GM10847 (cell line): ENCODE data around the gene CBX2.

Experiments used
- POLR2A ChIP-seq: IDR thresholded peaks from 2 replicates; pipeline ENCODE4 v1.6.1; 2011; ENCODE audit not compliant: insufficient read length; ENCODE audit errors: extremely low read depth

Gene CBX2

DNA sequence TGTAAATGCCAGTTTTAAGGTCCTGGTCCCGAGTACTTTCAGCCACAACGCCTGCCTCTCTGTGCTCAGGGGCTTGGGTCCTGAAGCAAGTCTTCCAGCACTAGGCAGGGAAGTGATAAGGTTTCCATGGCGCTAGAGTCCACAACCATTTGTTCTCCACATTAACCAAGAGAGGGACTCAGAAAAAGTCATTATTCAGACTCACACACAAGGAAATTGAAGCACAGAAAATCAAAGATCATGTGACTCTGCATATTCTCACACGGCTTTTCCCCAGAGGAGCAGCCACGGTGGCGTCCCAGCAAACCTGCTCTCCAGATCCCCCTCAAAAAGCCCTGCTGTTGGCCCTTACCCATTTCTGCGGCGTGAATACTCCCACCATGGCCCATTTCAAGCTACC lies 37.5 kb upstream of the CBX2 start:
- TF ChIP-seq POLR2A: no peak

DNA sequence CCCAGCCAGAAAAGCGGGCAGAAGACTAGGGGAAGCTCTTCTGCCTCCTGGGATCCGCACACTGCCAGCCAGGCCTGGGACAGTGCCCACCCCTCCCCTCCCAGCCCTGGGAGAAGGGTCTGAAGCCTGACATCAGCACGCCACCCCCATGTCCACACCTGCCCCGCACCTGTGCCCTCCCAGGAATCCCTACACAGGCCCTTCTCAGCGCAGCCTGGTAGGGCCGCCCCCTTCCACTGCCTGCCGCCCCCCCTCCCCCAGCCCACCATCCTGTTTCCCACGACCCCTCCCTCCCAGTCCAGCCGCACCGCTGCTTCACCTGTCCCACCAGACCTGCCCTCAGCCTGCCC lies 36.6 kb upstream of the CBX2 start:
- no peak for TF ChIP-seq POLR2A

DNA sequence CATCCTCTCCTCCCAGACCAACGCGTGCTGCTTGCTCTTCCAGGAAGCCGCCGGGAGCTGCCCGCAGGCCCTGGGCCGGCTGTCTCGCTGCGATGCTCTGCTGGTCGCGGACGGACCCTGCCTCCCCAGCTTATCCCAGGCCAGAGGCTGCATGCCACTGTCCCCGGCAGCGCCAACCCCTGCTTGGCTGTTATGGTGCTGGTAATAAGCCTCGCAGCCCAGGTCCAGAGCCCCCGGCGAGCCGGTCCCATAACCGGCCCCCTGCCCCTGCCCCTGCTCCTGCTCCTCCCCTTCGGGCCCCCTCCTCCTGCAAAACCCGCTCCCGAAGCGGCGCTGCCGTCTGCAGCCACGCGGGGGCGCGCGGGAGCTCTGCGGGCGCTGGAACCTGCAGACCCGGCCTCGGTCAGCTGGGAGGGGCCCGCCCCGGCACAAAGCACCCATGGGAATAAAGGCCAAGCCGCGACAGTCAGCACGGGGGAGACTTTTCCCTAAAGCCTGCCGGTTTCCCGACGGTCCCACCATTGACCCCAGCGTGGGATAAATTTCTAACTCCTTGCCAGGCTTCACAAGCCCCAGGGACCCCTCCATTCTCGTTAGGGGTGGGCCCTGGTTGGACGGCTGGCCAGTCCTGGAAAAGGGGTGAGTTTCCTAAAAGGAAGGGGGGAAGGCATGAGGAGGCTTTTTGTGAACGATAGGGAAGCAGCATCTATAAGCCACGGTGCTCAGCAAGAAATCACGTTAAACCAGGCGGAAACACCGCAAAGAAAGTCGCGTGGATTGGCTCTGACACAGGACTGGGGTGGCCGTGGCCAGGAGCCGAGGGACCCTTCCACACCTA lies 36.0 kb upstream of the CBX2 start:
- no peak for TF ChIP-seq POLR2A

DNA sequence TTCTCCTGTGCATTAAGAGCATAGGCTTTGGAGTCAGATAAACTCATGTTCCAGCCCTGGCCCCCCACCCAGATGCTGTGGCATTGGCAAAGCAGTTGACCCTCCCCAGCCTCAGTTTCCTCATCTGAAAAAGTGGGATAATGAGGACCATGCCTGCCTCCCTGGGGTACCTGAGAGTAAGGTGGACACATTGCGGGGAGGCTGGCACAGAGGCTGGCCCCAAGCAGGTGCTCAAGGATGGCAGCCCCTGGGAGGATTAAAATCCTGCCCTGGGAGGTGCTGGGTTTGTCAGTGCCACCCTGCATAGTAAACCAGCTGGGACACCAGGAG lies 35.4 kb upstream of the CBX2 start:
- no peak for TF ChIP-seq POLR2A

DNA sequence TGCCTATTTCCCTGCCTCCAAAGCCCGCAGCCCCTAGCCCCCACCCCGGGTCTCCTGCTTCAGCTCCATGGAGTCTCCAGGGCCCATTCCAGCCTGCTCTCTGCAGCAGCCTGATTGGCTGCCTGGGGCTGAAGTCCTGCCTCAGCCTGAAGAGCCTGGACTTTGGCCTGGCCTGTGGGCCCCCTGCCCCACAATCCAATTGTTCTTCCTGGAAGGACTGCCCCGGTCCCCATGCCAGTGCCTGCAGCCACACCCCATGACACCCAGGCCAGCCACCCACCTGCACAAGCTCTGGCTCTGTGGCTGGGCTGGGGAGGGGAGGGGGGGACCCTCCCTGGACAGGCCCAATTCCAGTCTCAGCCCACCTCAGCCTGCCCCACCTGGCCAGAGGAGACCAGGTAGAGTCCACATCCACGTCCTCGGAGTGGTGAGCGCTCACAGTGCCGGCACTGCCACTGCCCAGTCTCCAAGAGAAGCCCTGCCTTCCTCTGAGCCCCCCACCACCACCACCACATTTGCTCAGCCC lies 34.9 kb upstream of the CBX2 start:
- no peak for TF ChIP-seq POLR2A

DNA sequence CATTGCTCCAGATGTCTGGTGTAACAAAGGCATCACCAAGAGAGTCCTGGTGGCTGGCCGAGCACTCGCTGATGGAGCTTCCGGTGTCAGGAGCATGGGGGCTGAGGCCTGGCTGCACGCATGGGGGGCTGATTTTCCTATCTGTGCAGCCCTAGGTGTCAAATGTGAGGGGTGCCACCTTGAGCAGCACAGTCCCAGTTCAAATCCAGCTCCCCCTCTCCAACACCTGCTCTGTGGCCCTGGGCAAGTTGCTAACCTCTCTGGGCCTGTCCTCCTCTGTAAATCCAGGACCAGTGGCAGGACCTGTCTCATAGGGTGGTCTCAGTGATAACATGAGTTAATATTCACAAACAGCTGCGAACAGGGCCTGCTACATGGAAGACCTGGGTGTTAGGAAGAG lies 34.3 kb upstream of the CBX2 start:
- no peak for TF ChIP-seq POLR2A

DNA sequence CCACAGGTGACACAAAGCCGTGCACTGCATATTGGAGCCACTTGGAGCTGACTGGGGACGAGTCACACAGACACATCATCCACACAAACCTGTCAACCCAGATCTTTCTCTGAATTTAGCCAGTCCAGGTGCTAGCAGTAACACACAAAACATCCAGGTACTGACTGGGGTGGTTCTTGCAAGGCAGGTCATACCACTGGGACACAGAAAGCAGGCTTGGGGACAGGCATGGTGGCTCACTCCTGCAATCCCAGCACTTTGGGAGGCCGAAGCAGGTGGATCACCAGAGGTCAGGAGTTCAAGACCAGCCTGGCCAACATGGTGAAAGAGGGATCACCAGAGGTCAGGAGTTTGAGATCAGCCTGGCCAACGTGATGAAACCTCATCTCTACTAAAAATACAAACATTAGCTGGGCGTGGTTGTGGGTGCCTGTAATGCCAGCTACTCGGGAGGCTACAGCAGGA lies 32.3 kb upstream of the CBX2 start:
- no peak for TF ChIP-seq POLR2A

DNA sequence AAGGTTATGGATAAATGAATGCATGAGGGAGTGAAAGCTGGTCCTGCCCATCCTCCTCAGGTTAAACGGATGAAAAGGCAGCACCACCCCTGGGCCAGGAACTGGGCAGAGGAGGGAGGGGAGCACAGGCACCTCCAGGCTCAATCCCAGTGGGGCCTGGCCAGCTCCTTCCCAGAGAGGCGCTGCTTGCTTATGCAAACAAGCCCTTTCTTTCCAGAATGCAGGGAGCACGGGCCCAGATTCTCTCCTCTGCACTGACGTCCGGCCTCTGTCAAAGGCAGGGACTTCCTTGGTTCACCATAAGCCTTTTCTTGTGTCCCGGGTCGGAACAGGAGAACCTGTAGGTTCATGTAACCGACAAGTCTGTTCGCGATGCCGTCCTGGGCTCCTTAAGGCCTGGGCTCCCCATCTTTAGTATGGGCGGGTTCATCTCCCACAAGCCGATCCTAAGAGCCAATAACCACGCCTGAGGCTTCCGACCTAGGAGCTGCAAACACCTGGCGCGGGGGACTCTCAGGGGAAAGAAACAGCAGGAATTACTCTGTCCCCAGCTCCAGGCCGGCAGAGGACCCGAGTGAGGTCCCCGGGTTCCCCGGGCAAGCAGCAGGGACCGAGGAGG lies 30.9 kb upstream of the CBX2 start:
- TF ChIP-seq POLR2A: no peak

DNA sequence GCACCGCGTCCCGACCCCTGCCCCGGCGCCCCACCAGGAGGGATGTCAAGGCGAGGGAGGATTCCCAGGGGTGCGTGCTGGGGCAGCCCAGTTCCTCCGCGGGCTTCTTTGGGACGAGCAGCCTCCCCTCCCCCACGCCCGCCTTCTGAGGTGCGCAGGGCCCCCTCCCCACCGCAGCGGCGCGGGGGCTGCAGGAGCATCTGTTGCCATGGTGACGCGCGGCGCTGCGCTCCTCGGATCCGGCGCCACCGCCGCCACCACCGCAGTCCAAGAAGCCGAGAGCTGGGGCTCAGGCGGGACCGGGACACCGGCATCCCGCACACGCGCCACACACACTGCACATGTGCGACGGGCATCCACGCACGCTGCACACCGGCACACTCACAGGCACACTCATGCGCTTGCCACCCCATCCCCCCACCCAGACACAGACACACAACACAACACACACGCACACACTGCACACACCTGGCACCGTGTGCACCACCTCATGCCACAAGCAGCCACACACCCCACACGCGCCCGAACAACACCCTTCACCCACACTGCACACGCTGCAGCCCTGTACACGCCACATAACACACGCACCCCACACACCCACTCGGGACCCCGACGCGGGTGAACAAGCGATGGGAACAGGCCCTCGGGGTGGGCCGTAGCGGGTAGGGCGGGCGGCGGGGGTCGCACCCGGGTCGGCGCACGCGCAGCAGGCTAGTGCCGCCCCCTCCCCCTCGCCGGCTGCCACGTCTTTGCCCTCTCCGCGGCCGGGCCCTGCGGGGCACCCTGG lies 30.2 kb upstream of the CBX2 start:
- no peak for TF ChIP-seq POLR2A

DNA sequence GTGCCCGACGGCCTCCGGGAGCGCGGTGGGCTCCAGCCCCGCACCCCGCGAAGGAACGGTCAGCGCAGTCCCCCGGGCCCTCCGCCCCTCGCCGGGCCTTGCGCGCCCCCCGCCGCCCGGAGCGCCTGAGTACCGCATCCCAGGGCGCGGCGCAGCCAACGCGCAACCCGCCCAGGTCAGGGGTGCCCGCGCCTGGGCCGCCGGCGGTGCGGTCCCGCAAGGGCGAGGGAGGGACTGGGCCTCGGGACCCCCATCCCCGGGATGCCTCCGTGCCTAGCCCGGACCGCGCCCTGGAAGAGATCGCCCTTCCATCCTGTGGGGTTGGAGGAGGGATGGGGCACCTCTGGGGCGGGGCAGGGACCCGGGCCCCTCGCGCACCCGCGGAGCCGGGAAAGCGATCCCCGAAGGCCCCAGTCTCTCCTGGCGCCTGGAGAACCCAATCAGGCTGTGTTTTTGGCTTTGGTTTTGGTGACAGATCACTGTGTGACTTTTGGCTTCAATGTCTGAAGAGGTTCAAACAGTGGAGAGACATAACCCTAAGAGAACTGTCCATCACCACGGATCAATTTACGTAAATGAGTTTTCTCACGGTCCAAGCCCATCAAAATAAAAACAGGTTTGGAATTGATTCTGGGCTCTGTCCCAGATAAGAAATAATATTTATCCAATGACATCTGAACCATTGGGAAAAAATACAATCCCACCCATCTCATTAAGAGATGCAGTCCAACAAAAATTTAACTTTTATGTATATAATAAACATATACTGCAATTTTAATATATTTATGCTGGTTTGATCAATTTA lies 29.5 kb upstream of the CBX2 start:
- no peak for TF ChIP-seq POLR2A

DNA sequence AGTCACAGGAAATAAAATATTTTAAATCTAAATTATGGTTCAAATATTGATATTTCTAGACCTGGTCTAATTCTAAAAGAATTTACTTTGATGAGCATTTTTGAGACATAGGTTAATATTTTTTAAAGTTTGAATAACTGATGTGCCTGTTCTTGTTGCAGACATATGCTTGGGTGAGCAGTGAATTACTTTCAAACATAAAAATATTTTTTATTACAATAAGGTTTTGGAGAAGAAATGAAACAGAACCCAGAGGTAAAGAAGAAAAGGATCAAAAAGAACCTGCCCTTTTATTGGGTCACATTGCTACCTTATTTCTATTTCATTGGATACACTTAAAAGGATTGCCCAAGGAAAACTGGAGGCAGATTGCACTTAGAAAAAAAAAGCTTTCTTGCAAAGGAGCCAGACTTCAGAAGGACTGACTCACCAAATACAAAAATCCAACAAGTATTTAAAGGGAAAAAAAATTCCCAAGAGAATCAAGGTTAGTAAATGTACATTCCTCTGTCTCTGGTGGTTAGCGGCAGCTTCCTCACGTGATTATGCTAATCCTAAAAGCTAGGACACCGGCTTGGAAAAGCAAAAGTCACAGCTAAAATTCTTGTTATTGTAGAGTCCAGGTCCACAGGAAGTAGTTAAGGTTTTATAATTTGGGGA lies 28.7 kb upstream of the CBX2 start:
- TF ChIP-seq POLR2A: no peak

DNA sequence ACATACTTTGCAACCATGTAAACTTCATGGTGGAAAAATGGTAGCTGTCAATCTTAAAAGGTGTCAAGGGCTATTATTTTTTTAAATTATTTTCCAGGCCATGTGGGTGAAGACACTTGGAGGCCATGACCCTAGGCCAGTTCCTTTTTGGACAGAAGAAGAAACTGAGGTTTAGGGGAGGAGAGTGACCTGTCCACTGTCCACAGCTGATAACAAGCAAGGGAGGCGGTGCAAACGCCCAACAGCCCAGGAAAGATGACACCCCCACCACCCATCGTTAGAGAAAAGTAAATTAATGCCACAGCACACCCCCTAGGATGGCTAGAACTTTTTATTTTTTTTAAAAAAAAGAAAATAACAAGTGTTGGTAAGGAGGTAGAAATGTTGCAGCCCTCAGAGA lies 28.0 kb upstream of the CBX2 start:
- TF ChIP-seq POLR2A: no peak

DNA sequence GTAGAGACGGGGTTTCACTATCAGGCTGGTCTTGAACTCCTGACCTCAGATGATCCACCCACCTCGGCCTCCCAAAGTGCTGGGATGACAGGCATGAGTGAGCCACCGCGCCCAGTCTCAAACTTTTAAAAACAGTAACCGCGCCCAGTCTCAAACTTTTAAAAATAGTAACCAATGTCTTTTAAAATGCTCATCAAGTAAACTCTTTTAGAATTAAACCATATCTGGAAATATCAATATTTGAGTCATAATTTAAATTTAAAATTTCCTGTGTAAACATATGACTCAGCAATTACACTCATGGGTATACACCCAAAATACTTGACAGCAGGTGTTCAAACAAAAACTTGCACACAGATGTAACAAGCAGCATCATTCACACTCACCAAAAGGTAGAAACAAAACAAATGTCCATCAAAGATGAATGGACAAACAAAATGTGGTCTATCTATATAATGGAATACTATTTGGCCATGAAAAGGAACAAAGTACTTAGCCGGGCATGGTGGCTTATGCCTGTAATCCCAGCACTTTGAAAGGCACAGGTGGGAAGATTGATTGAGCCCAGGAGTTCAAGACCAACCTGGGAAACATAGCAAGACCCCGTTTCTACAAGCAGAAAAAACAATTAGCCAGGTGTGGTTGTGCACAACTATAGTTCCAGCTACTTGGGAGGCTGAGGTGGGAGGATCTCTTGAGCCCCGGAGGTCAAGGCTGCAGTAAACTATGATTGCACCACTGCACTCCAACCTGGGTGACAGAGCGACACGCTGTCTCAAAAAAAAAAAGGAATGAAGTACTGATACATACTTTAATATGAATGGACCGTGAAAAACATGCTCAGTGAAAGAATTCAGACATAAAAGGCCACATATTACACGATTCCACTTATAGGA lies 27.1 kb upstream of the CBX2 start:
- TF ChIP-seq POLR2A: no peak

DNA sequence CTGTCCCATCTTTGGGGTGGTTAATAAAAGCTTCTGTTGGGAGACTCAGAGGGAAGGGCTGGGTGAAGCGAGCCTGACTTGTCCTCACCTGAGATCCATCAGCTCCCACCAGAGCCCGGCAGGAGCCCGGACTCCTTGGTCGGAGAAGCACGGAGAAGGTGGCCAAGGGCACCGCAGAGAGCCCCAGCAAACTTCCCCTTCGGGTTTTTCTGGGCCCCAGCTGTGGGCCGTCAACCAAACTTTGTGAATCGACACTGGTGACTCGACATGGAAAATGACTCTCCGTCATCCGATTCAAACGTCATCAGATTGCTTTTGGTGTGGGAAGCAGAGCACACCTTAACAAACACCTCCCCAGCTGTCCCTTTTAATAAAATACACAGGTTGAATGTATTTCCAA lies 25.8 kb upstream of the CBX2 start:
- no peak for TF ChIP-seq POLR2A

DNA sequence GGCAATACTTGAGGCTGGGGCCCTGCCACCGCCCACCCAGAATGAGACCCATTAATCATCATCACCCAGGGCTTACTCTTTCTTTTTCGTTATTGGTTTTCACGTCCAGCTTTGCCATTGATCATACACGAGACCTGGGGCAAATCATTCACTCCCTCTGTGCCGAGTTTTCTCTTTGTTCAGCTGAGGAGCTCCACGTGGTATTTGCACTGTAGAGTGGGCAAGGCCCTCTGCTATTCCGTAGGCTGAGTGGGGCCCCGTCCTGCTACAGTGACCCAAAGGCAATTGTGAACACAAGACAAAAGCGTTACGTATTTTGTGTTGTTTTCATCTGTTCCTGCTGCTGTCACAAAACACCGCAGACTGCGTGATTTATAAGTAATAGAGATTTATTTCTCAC lies 23.6 kb upstream of the CBX2 start:
- no peak for TF ChIP-seq POLR2A
